Breast epithelium (tissue), 4 donors: ENCODE data around the gene ELP5. TPM values are rescaled to one million over a fixed set of nuclear protein-coding genes. Genes with fewer than 3 reads are reported as not detected.

Experiments used
- DNase-seq, 2 donors: peaks; one replicate each; pipeline ENCODE4 v3.0.0-alpha.2; 2019; ENCODE audit warnings: low spot score in 2 of 2
- H3K27ac ChIP-seq, 2 donors: fragments of 200-600 bp; sonication (generic) in 1 of 2; one replicate each; pipeline ENCODE4 v1.5.1; 2016 to 2019; ENCODE audit warnings: mild to moderate bottlenecking in 1 of 2
- H3K27me3 ChIP-seq, 2 donors: fragments of 200-600 bp; sonication (generic) in 1 of 2; one replicate each; pipeline versions ENCODE4 v1.5.1 to v1.6.0; 2017 to 2019; ENCODE audit warnings: control low read depth in 1 of 2, mild to moderate bottlenecking in 1 of 2
- H3K36me3 ChIP-seq: fragments of 200-600 bp; one replicate; pipeline ENCODE4 v1.5.1; 2019
- H3K4me1 ChIP-seq, 2 donors: fragments of 200-600 bp; sonication (generic); one replicate each; pipeline ENCODE4 v1.5.1; 2016 to 2019; ENCODE audit warnings: control low read depth in 1 of 2
- H3K4me3 ChIP-seq, 3 donors: fragments of 200-600 bp; sonication (generic); 1 replicate in 2 of 3; 2 replicates in 1 of 3; pipeline ENCODE4 v1.5.1; 2016 to 2019; ENCODE audit warnings: mild to moderate bottlenecking in 3 of 3, moderate library complexity in 2 of 3
- H3K9me3 ChIP-seq, 2 donors: fragments of 200-600 bp; sonication (generic) in 1 of 2; one replicate each; pipeline ENCODE4 v1.5.1; 2016 to 2019; ENCODE audit warnings: control low read depth in 1 of 2
- POLR2A ChIP-seq: fragments of 450-650 bp; IDR thresholded peaks from one replicate; pipeline ENCODE4 v1.6.1; 2016; ENCODE audit warnings: antibody characterized with exemption, mild to moderate bottlenecking, moderate library complexity
- POLR2AphosphoS5 ChIP-seq, 3 donors: sonication (generic); formaldehyde crosslinking; IDR thresholded peaks; one replicate each; pipeline ENCODE4 v1.6.1; 2017; ENCODE audit warnings: antibody characterized with exemption in 3 of 3
- intact Hi-C: fragments of 100-400 bp; cut with DNase I; formaldehyde crosslinking; loops from one replicate; pipeline ENCODE4 v1.15.1; 2023; ENCODE audit warnings: low total_unique reads
- total RNA-seq, 3 donors: library from RNA; depleted of rRNA; stranded (reverse); fragments of >200 nt; gene quantifications; one replicate each; pipeline ENCODE4 v1.1.0, GENCODE V29; 2016
- TF ChIP-seq, protein P1 (sequence below), 3 donors: fragments of 450-650 bp; IDR thresholded peaks; one replicate each; pipeline ENCODE4 v1.5.1; 2016 to 2017; ENCODE audit warnings: antibody characterized with exemption in 3 of 3, mild to moderate bottlenecking in 3 of 3, moderate library complexity in 3 of 3

ELP5 gene
- total RNA-seq, 3 donors from 2014 or later, result 26.9 to 36.7 (median 30.6) TPM

DNA sequence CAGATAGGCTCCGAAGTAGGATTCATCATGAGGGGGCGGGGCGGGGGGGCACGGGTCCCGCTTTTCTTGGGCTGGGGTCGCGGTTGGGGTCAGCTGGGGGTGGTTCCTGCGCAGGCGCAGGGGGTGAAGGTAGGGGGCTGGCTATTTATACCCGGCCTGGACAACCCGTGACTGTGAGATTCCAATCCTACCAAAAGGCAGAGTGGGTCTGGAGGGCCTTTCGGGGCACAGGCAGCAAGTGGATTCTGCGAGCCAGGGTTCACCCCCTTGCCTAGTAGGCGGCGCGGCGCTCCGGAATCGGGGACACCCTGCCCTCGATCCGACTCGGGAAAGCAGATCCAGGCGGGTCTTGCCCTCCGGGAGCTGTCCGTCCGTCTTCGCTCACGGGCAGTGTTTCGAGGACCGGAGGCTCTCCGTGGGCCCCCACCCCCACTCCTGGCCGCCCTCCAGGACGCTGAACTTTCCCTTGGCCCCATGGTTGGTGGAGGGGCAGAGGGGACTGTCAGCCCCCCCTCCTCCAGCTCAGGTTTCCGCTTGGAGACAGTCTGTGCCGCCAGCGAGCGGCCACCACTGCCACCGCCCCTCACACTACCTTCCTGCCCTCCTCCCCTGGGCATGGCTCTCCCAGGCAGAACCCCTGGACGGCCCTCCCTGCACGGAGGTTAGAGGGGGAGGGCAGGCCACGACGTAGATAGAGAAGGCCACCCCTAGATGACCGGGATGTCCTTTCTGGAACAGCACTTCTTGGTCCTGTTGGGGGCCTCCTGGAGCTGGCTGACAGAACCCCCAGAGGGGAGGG is 30.1 kb downstream of the ELP5 start:
- peak in 1 of 3 donors; percentile 13 for TF ChIP-seq POLR2AphosphoS5 (IDR thresholded peaks at IDR 0.05)
- TF ChIP-seq, protein P1, sequence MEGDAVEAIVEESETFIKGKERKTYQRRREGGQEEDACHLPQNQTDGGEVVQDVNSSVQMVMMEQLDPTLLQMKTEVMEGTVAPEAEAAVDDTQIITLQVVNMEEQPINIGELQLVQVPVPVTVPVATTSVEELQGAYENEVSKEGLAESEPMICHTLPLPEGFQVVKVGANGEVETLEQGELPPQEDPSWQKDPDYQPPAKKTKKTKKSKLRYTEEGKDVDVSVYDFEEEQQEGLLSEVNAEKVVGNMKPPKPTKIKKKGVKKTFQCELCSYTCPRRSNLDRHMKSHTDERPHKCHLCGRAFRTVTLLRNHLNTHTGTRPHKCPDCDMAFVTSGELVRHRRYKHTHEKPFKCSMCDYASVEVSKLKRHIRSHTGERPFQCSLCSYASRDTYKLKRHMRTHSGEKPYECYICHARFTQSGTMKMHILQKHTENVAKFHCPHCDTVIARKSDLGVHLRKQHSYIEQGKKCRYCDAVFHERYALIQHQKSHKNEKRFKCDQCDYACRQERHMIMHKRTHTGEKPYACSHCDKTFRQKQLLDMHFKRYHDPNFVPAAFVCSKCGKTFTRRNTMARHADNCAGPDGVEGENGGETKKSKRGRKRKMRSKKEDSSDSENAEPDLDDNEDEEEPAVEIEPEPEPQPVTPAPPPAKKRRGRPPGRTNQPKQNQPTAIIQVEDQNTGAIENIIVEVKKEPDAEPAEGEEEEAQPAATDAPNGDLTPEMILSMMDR (IDR thresholded peaks at IDR 0.05), result no peak
- TF ChIP-seq POLR2A, result no peak

DNA sequence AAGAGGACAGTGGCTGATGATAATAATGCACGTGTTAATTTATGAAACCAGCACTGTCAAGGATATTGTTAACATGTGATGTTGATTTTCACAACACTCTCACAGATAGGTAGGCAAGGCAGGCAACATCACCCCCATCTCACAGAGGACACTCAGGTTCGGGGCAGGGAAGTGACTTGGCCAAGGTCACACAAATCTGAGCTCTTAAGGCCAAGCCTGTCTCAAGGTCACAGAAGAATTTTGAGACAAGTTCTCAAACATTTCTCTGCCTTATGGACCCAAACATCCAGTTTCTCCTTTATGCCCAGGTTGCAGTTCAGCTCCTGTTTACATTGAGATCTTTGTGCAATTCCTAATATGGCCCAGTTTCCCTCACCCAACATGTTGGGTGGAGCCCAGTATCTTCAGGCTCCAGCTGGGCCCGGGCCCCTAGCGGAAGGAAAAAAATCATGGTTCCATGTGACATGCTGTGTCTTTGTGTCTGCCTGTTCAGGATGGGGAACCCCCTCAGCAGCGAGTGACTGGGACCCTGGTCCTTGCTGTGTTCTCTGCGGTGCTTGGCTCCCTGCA is 30.8 kb downstream of the ELP5 start:
- intact Hi-C loops, result no loop called here
- Histone ChIP-seq H3K27ac (no peak overlapping the region), H3K9me3 (no peaks in the 10 kb centered on the region), H3K4me3 (peak overlapping the region in 2 of 3 donors; percentile 42 to 67), H3K4me1 (peaks cover 5 to 11% of the 10 kb centered on the region in 2 donors), H3K36me3 (no peaks in the 10 kb centered on the region), H3K27me3 (no peaks in the 10 kb centered on the region)
- DNase-seq, result no peak
- TF ChIP-seq POLR2AphosphoS5 (IDR thresholded peaks at IDR 0.05) (no peak), POLR2A (no peak)
- TF ChIP-seq, protein P1 (IDR thresholded peaks at IDR 0.05), result no peak

More for the DNA sequence above, 30.1 kb downstream of the ELP5 start:
- peak overlapping the region; percentile 39 to 80 for H3K27ac ChIP-seq
- no peaks in the 10 kb centered on the region for H3K27me3 ChIP-seq
- no peaks in the 10 kb centered on the region for H3K36me3 ChIP-seq
- no peaks in the 10 kb centered on the region for H3K9me3 ChIP-seq
- H3K4me1 ChIP-seq, result peaks cover 5 to 11% of the 10 kb centered on the region in 2 donors
- intact Hi-C loops, result loop anchor here (2.0 kb wide), 2 partner anchors 13 to 79 kb away; partner anchors contain the start of gene YBX2
- peak overlapping the region; percentile 42 to 67 (median 52) for H3K4me3 ChIP-seq
- no peak for DNase-seq

DNA sequence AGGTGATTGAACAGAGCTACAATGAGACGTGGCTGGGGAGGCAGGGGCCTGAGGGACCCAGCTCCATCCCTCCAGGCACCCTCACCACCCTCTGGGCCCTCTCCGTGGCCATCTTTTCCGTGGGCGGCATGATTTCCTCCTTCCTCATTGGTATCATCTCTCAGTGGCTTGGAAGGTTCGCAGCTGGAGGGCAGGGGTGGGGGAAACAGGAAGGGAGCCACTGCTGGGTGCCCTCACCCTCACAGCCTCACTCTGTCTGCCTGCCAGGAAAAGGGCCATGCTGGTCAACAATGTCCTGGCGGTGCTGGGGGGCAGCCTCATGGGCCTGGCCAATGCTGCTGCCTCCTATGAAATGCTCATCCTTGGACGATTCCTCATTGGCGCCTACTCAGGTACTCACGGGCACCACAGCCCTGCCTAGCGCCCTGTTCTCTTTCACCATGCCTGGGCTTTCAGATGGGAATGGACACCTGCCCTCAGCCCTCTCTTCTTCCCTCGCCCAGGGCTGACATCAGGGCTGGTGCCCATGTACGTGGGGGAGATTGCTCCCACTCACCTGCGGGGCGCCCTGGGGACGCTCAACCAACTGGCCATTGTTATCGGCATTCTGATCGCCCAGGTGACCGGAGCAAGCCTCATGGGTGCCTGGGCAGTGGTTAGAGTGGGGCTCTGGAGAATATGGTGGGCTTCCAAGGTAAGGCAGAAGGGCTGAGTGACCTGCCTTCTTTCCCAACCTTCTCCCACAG is 31.6 kb downstream of the ELP5 start:
- intact Hi-C loops, result no loop called here
- H3K4me1 ChIP-seq, result peaks cover 5 to 11% of the 10 kb centered on the region in 2 donors
- H3K9me3 ChIP-seq, result no peaks in the 10 kb centered on the region
- H3K27me3 ChIP-seq, result no peaks in the 10 kb centered on the region
- H3K36me3 ChIP-seq, result no peaks in the 10 kb centered on the region
- no peak overlapping the region for H3K27ac ChIP-seq
- TF ChIP-seq, protein P1 (IDR thresholded peaks at IDR 0.05), result no peak
- no peak for TF ChIP-seq POLR2AphosphoS5 (IDR thresholded peaks at IDR 0.05)
- no peak for TF ChIP-seq POLR2A
- no peak overlapping the region for H3K4me3 ChIP-seq
- DNase-seq, result no peak

DNA sequence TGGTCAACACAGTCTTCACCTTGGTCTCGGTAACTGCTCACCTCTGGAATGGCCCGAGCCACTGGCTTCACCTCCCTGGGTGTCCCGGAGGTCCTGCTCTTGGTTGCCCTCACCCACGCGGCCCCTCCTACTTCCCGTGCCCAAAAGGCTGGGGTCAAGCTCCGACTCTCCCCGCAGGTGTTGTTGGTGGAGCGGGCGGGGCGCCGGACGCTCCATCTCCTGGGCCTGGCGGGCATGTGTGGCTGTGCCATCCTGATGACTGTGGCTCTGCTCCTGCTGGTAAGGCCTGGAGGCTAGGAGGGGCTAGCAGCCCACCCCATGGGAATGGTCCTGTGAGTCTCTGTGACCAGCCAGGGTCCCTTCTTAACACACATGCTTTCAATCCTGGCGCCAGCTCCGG is 32.9 kb downstream of the ELP5 start:
- Histone ChIP-seq H3K9me3 (no peaks in the 10 kb centered on the region), H3K36me3 (no peaks in the 10 kb centered on the region), H3K27me3 (no peaks in the 10 kb centered on the region), H3K4me3 (no peak overlapping the region), H3K4me1 (peaks cover 5 to 11% of the 10 kb centered on the region in 2 donors), H3K27ac (no peak overlapping the region)
- no peak for DNase-seq
- intact Hi-C loops, result no loop called here
- TF ChIP-seq, protein P1 (IDR thresholded peaks at IDR 0.05), result no peak
- TF ChIP-seq POLR2A (no peak), POLR2AphosphoS5 (IDR thresholded peaks at IDR 0.05) (no peak)
